GM12891 (cell line): ENCODE results near the gene RBMS3.

ENCODE experiments used
- POLR2A ChIP-seq: IDR thresholded peaks from 2 replicates; pipeline ENCODE4 v1.6.1; 2011; ENCODE audit warnings: low read depth, low read length, control low read depth
- TAF1 ChIP-seq: IDR thresholded peaks from 2 replicates; pipeline ENCODE4 v1.6.1; 2011; ENCODE audit warnings: low read depth, low read length, control low read depth

DNA sequence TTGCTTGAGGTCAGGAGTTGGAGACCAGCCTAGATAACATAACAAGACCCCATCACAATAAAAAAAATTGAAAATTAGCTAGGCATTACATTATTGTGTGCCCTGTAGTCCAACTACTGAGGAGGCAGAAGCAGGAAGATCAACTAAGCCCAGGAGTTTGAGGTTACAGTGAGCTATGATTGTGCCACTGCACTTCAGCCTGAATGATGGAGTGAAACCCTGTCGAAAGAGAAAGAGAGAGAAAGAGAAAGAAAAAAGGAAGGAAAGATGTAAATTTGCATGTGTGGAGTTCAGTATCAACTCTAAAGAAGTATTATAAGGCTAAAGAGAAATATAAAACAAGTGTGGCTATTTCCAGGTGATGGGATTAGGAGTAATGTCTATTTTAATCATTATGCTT lies 661.4 kb downstream of the RBMS3 start:
- TF ChIP-seq POLR2A (no peak), TAF1 (no peak)
